GM18505 (cell line): ENCODE data around the gene OR2T8.

Experiments
- ATAC-seq: cut with Tn5 transposase; IDR thresholded peaks from one replicate; pipeline ENCODE4 v1.9.1; 2021; ENCODE audit not compliant: unreplicated experiment
- POLR2A ChIP-seq: IDR thresholded peaks from 4 replicates; pipeline ENCODE4 v1.6.1; 2011; ENCODE audit warnings: borderline replicate concordance; ENCODE audit not compliant: insufficient read depth, insufficient read length; ENCODE audit errors: extremely low read depth

The OR2T8 gene

DNA sequence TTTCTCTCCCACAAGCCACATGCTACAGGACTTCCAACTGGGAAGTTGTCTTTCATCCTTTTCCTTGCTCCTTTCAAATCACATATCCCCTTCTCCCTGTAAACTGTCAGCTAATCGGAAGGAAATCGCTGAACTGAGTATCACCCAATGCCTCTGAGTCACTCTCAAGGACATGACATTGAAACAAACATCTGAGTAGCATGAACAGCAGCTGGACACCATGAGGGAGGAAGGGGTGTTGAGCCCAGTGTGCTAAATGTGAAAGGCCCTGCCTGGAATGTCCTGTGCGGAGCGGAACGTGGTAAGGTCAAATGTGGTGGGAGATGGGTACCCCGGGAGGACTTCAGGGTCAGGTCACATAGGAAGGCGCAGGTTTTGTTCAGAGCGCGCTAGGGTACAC is 4.8 kb downstream of the OR2T8 start, which contains the start of gene OR2AJ1:
OR2AJ1 (plus strand) TSS at position 22 of the 400 bp plus-strand sequence. CDS start 8,880 bp downstream, outside the sequence.
- no peak for TF ChIP-seq POLR2A
- no peak for ATAC-seq

DNA sequence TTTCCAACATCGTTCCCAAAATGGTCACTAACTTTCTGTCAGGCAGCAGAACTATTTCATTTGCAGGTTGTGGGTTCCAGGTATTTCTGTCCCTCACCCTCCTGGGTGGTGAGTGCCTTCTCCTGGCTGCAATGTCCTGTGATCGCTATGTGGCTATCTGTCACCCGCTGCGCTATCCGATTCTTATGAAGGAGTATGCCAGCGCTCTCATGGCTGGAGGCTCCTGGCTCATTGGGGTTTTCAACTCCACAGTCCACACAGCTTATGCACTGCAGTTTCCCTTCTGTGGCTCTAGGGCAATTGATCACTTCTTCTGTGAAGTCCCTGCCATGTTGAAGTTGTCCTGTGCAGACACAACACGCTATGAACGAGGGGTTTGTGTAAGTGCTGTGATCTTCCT is 13.9 kb downstream of the OR2T8 start:
- ATAC-seq, result no peak
- no peak for TF ChIP-seq POLR2A

DNA sequence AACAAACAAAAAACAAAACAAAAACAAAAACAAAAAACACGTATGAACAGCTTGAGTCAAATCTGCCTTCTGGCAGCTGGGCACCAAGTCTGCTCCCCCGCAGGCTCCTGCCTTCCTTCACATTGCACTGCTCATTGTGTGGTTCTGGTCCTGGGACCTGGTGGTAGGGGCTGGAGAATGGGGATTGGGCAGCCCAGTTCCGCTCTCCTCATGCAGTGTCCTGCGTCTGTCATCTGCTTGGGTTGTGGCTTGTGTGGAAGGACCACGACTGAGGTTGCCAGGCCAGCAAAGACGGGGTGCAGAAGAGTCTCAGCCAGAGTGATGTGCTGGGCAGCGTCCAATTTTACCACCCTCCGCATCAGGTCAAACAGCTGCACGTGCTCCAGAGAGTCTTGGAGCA is 15.7 kb downstream of the OR2T8 start:
- no peak for ATAC-seq
- TF ChIP-seq POLR2A, result no peak

DNA sequence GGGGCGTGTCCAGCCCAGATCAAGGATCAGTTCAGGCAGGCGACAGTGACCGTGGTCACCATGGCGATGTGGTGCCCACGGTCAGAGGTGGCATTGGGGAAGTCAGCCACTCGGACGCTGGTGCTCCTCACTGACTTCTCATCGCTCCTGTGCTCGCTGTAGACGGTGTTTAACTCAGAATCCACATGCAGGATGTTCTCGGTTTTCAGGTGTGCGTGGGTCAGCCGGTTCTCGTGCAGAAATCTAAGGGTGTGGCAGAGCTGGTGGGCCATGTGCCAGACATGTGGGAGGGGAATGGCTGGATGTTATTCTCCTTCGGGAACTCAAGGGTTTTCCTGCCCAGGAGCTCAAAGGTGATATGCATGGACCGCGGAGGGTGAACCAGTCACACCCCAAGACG is 16.4 kb downstream of the OR2T8 start:
- no peak for ATAC-seq
- no peak for TF ChIP-seq POLR2A

DNA sequence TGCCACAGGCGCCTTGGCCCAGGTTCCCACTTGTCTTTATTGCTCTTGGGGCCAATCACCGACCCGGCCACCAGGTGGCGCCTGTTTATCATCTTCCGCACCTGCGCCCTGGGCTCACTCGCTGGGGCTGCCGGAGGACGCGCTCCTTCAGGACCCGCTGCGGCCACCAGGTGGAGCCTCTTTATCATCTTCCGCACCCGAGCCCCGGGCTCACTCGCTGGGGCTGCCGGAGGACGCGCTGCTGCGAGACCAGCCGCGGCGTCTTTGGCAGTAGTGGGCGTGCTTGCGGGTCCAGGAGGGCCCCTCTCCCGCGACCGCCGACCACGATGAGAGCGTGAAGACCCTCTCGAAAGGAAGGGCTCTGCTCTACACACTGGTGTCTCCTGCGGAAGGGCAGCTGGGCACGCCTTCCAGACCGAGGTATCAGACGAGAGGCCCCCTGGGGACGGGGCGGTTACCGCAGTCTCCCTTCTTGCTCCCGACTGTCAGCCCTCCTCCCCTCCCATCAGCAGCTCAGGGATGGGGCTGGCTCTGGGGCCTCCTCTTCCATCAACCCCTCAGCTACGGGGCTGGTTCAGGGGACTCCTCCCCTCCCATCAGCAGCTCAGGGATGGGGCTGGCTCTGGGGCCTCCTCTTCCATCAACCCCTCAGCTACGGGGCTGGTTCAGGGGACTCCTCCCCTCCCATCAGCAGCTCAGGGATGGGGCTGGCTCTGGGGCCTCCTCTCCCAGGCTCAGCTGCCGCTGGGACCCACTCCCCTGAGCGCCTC is 17.1 kb downstream of the OR2T8 start:
- ATAC-seq, result peak; percentile 99

DNA sequence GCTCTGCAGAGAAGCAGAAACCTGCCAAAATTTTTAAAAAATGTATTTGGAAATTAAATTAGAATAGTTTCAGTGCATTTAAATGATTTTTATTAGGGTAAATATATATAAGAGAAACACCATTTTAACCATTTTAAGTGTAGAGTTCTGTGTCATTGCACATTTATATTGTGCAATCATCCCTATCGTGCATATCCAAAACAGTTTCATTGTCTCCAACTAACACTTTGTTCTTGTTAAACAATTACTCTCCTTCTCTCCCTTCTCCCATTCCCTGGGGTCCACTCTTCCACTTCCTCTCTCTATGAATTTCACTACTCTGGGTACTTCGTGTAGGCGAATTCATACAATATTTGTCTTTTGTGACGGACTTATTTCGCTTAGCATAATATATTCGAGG is 22.6 kb downstream of the OR2T8 start:
- ATAC-seq, result no peak
- no peak for TF ChIP-seq POLR2A

DNA sequence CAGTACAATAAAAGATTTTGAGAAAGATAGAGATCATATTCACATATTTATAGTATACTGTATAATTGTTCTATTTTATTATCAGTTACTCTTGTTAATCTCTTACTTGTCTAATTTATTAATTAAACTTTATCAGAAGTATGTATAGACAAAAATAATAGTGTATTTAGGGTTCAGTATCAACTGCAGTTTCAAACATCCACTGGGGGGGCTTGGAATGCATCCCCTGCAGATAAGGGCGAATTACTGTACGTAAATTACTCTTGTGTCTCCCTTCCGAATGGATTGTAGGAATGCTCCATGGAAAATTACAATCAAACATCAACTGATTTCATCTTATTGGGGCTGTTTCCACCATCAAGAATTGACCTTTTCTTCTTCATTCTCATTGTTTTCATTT is 28.5 kb downstream of the OR2T8 start, which contains the start of gene OR2L8:
OR2L8 (plus strand) TSS at position 301 of the 400 bp plus-strand sequence; CDS start at position 301, 0 bp downstream.
- TF ChIP-seq POLR2A, result no peak
- ATAC-seq, result no peak

DNA sequence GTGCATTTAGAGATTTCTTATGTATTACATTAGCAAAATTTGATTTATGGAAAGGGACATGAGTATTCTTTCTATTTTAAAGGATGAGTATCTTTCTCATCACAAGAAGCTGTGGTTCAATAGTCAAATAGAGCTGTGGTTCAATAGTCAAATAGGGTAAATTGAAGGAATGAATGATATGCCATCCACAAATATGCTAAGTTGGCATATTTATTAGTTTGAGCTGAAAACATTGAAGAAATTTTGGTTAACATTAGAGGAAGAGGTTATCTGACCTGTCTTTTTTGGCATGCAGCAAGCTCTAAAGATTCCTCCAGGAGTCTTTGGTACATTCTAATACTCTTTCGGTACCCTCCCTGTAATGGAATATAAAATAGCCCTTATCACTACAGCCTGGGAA is 33.4 kb downstream of the OR2T8 start:
- no peak for TF ChIP-seq POLR2A
- ATAC-seq, result no peak

DNA sequence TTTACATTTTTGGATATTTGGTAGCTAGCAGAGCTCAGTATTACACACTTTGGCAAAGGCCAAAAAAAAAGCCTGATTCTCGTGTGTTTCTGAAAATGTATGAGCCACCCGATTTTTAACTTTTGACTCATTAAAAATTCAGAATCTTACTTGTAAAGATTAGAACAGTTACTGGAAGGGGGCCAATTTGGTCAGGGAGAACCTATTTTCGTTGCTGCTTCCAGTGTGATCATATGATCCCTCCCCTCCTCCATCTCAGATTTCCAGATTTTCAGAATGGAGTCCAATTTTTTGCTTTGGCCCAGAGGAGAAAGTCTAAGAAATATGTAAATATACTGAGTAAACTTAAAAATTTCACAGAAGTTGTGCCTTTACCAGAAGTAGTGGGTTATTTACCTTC is 41.7 kb downstream of the OR2T8 start:
- ATAC-seq, result no peak
- no peak for TF ChIP-seq POLR2A

DNA sequence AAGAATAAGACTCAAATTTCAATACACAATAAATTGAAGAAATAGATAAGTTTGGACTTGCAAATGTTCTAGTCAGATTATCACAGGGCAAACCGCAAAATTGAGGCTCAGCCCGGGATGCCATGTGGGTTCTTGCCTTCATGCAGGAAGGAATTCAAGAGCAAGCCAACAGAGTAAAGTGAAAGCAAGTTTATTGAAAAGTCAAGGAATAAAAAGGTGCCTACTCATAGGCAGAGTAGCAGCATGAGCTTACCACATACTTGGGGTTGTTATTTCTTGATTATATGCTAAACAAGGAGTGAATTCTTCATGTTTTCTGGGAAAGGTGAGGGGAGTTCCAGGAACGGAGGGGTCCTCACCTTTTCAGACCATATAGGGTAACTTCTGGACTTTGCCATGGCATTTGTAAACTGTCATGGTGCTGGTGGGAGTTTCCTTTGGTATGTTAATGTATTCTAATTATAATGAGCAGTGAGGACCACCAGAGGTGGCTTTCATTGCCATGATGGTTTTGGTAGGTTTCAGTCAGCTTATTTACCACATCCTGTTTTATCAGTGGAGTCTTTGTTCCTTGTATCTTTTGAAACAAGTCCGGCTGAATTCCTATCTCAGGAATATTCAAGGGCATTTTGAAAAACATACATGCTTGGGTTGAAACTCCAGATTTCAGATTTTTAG is 43.0 kb downstream of the OR2T8 start:
- no peak for TF ChIP-seq POLR2A
- no peak for ATAC-seq

DNA sequence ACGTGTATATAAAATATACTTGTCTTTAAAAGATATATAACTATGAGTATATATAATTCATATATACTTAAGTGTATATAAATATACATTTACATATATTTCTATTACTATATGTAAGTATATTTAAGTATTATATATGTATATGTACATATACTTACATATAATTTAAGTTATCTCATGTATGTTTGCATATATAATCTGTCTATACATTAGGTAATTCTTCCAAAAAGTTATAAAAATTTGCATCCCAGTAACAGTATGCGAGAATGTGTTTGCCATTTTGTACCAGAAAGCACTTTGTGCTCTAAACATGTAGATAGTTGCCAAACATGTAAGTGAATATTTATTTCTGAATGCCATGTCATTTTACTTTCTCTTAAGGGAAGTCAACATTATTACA is 44.9 kb downstream of the OR2T8 start, which contains the start of gene OR2AK2:
OR2AK2 (plus strand) TSS at position 301 of the 400 bp plus-strand sequence. CDS start 144 bp downstream, outside the sequence.
- no peak for ATAC-seq
- TF ChIP-seq POLR2A, result no peak

DNA sequence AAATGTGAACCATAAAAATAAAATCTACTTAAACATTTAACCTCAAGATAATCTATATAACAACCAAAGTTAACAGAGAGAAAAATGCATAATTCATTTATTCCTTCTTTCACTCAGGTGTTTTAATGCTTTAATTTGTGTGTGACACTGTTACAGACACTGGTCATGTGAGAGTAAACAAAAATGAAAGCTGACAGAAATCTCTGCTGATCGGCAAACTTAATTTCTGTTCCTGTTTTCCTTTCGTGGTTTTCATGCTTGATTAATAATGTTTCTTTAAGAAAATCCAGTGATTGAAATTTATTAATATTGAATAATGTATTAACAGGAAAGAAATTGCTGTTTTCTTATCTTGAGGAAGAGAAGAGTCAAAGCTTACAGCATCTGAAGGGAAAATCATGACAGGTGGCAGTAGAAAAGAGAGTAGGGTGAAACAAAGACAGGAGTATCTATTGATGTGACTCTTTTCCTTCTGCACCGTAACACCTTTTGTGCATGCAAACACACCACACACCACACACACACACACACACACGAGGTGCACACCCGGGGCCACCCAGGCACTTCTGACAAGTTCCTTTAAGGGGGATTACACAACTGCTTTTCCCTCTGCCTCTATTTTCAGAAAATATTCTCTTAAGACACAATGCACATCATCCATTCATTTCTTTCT is 46.6 kb downstream of the OR2T8 start:
- TF ChIP-seq POLR2A, result no peak
- ATAC-seq, result peak; percentile 91
